HG03175 (cell line): ENCODE data around the gene SERPINA9.
"Not testable (repeated sequence)": the region's sequence is repeated elsewhere in the genome, so short reads cannot be mapped to it uniquely, and the experiment has no call there.

Source experiments
- ATAC-seq: cut with Tn5 transposase; IDR thresholded peaks from one replicate; pipeline ENCODE4 v1.9.1; 2021; ENCODE audit warnings: mild to moderate bottlenecking, moderate library complexity; ENCODE audit not compliant: unreplicated experiment

SERPINA9 gene

GRCh38 chr14:94427016-94427613, 48.9 kb downstream of the SERPINA9 start:
- ATAC-seq = no peak

DNA sequence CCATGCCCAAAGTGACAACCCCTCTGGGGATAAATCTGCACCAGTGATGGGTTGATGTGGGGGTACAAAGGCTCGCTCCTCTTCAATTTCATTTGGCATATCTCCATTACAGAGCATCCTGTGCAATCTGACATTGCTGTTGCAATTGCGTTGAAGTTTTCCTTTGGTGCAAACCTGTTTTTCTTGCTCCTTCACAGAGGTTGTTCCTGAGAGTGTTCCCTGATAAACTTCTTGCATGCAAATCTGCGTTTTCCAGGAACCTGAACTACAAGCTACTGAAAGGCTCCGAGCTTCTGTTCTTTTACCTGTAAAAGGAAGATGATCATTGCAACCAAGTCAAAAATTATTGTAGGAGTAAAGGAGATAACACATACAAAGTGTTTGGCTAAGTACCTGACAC, 49.5 kb downstream of the SERPINA9 start:
- ATAC-seq = no peak

- ATAC-seq = no peak
Measured at GRCh38 chr14:94424371-94424770, 51.6 kb downstream of the SERPINA9 start.

GRCh38 chr14:94423453-94424056, 52.4 kb downstream of the SERPINA9 start:
- no peak for ATAC-seq

- ATAC-seq = no peak
Measured at GRCh38 chr14:94421316-94421715, 54.7 kb downstream of the SERPINA9 start.

- ATAC-seq = not testable (repeated sequence)
Measured at GRCh38 chr14:94417497-94418205, 58.3 kb downstream of the SERPINA9 start.
